Fibroblast of skin of right quadriceps (primary cell): ENCODE measurements around the gene ADCY5.

Source experiments
- DNase-seq: peaks from one replicate; pipeline ENCODE4 v3.0.0-alpha.2; 2013

ADCY5 gene

GRCh38 chr3:123296261-123296660, 152.6 kb downstream of the ADCY5 start:
- DNase-seq = no peak

GRCh38 chr3:123295901-123296250, 153.0 kb downstream of the ADCY5 start:
- DNase-seq = no peak

DNA sequence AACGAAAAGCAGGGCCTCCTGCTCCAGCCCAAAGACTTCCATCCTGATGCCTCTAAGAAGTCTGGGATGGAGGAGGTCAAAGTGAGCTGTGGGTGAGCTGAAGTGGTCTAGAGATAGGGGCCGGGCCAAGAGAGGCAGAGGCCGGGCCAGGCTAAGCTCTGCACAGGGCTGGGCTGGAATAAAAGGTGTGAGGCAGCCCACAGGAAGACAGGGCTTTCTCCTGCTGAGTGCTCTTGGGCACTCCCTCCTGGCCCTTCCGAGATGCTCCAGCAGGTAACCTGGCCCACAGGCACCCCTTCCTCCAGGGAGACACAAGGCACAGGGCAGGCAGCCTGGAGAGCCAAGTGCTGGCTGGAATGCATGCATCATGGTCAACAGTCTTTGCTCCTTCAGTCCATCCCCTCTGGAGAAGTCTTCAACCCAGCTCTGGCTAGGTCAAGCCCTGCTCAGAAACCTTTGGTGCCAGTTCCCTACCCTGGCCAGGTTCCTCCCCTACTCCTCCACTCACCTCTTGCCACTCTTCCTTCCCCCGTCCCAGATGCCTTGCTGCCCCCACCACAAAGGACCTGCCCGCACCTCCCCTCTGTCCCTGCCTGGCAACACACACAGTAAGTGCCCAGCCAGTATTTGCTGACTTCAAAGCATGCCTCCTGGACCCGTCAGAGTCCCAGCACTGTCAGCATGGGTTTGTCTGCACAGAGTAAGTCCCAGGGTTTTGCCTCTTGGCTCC, 153.6 kb downstream of the ADCY5 start:
- no peak for DNase-seq

DNA sequence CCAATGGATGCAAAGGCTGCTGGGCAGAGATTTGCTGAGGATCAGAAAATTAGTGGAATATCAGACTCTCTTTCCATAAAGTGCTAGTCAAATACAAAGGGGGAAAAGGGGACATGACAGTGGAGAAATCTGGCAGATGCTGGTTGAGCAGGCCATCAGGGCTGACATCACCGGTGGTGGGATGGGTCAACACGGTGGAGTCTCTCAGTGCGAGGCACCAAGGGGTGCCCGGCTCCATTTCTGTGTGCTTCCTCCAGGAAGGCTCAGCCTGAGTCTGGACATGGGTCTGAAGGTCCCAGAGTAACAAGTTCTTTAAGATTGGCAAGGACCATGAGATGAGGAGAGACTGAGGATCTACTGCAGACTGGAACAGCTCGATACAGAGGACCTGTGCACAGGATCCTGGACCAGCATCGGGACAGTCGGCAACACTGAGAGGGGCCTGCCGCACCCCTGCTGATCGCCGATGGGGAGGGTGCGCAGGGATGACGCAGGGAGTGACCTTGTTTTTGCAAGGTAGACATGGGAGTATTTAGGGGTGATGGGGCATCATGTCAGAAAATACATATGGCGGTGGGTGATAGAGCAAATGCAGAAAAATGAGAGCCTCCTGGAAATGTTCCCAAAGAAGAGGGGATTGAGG, 154.5 kb downstream of the ADCY5 start:
- no peak for DNase-seq

GRCh38 chr3:123292321-123293310, 156.3 kb downstream of the ADCY5 start:
- DNase-seq = no peak

DNA sequence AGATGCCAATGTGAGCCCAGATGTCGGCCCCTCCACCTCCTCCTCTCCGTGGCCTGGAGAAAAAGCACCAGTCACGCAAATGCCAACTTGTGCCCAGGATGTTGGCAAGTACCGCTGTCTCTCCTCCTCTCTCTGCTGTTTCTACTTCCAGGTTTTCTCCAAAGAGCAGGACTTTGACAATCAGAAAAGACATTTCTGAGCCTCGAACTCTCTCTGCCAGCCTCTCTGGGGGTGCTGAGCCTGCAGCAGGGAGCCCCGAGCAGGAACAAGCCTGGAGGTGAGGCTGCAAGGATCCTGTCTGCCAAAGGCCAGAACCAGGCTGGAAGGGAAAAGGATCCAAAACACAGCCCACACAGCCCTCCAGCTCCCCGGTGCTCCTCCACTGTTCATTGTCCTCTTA, 157.5 kb downstream of the ADCY5 start:
- no peak for DNase-seq

DNA sequence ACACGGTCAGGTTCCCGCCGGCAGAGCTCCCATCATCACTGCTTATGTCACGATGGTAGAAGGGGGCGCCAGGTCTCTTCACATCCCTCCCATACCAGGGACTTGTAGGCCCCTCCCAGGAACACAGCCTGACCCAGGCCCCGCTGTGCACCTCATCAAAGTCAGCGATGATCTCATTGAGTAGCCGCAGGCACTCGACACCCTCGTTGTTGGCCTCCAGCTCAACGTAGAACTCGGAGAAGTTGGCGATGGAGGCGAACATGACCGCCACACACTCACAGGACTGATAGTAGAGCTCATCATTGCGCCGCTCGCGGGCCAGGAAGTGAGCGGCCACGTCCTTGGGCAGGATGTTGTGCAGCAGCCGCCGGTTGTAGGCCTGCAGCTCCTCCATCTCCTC, 157.9 kb downstream of the ADCY5 start:
- DNase-seq = no peak

DNA sequence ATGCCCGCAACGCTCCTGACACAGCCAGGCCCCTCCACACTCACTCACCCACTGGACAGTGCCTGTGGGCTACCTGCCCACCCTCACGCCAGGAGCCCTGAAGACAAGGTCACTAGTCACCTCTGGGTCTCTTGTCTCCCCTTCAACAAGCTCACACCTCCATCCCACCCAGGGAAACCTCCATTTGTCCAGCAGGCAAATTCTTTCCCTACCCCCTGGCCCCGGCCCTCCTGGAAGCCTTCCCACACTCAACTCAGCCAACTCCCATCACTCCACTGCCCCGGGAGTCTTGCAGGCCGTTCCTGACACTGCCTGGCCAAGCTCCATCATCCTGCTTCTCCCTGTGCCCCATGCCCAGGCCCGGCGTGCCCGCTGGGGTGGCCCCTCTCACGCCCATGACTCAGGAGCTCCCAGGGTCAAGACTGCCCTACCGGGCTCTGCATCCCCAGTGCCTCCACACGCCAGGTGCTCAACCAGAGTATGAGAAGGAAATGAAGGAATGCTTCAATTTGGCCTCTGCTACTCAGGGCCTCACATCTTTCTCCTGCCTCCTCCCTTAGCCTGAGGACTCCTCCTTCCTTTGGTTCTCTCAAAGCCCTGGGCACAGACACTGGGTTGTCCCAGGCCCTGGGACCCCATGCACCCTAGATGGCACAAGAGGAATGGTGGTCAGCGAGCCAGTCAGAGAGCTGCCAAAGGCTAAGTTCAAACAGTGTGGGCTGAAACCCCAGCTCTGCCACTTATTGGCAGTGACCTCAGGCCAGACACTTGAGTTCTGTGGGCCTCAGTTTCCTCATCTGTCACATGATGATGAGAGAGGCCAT, 158.6 kb downstream of the ADCY5 start:
- no peak for DNase-seq

DNA sequence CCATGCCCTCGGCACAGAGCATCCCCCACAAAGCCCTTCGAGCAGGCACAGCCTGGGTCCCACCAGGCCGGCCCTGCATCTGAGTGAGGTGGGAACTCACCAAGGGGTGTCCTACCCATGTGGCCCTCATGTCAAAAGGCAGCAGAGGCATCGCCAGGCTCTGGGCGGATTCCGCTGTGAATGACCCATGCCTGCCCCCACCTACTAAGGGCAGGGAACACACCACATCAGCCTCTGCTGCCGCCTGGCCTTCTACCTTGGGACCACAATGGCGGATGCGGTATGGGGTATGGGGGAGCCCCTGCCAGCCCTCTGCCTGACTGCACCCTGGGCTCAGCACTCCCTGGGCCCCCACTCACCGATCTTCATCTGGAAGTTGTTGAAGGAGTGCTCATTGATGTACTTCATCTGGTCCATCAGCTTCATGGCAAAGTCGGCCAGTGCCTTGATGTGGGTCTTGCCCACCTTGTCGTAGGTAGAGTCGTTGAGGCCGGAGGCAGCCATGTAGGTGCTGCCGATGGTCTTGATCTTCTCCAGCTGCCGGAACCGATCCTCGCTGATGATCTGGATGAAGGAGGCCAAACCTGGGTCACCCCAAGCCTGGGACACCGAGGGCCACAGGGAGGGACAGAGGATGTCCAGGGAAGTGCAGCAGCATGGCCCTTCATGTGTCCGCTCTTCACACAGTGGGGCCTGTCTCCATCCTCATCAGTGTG, 159.3 kb downstream of the ADCY5 start:
- DNase-seq = no peak

- DNase-seq = no peak
Observed at GRCh38 chr3:123287962-123288302, 161.0 kb downstream of the ADCY5 start.

DNA sequence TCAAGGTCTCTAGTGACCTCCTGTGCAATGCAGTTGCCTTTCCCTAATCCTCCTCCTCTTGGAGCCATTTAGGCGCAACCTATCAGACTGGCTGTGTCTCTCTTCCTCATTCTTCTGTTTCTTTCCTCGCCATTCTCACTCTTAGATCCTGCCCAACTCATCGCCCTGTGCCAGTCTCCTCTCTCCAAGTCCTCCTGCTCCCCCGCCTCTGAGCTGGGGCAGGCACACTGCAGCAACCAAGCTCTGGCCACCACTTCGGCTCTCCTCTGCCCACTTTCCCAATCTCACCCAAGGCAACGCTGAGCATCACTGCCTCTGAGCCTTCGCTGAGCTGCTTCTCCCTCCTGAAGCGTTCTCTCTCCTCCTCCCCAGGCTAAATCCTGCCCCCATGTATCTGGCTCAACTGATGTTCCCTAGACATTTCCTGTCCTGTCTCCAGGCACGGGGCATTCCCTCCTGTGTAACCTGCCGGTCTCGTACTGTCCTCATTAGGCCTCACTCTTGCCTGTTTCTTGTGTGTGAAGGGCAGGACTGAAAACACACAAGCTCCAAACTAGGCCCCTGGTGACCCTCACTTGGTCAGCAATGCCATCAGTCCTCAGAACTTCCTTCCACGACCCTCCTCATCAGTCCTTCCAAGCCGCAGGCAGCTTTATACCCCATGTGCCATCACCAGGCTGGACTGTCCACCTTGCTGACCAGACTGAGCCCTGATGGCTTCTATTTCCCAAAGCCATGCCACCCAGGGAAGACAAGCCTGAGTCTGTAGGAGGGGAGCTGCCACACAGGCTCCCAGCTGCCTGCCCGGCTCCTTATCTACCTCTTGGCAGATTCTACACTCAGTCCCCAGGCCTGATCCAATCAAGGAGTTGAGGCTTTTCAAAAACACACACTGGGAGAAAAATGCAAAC, 161.6 kb downstream of the ADCY5 start:
- DNase-seq = no peak

- DNase-seq = peak; percentile 60
Observed at GRCh38 chr3:123286308-123287023, 162.4 kb downstream of the ADCY5 start.

GRCh38 chr3:123285931-123286307, 163.0 kb downstream of the ADCY5 start:
- DNase-seq = no peak

DNA sequence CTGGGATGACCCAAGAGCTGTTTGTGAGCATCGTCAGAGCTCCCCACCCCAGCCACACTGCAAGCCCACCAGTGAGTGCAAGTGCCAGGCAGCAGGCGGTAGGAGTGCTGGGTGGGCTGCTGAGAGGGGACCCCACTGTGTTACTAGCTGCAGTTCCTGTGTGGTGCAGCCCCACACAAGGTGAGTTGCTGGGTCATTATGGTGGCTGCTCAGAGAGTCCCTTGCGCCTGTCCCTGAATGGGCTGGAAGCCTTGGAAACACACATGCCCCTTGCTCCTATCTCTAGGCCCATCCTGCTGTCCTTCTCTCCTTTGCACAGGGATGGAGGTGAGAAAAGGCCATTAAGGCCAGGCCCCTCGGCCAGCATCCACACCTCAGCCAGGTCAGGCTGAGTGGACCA, 163.4 kb downstream of the ADCY5 start:
- no peak for DNase-seq

DNA sequence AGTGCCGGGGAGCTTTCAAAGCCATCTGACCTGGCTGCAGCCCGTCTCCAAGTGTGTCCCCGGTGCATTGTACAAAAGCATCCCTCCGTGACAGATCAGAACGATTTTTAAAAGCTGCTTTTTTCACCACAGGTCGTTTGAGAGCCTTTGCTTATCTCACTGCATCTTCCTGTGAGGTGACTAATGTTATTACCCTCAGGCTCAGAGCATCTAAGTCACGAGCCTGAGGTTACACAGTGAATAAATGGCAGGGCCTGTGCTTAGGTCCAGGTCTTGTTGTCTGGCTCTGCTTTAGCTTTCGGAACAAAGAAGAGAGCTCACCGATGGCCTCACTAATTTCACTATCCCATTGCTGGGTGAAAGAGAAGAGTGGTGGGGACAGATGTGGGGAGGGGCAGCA, 163.8 kb downstream of the ADCY5 start:
- DNase-seq = no peak

DNA sequence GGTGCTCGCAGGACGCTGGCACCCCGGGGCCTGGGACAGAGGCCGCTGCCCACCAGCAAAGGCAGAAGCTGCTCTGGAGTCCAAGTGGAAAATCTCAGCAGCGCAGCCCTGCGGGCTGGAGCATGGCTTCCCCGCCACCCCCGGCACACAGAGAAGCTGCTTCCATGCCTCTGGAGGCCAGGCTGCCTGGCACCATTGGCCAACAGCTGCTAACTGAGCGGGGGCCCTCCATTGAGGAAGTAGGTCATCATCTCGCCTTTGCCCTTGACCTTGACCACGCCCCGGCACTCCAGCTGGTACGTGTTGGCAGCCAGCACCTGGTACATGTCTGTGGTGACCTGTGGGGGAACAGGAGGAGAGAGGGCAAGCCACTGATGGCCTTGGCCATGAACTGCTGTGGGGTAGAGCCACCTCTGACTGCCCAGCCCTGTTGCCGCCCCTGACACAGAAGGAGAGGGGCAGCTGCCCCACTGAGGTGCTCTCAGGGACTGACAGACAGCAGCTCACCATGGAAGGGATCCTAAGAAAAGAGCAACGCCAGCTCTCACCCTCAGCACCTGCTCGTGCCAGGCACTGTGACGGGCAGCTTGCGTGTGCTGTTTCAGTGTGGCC, 164.4 kb downstream of the ADCY5 start:
- DNase-seq = no peak

- DNase-seq = no peak
Observed at GRCh38 chr3:123283657-123284398, 165.1 kb downstream of the ADCY5 start.

- no peak for DNase-seq
Observed at GRCh38 chr3:123283074-123283473, 165.8 kb downstream of the ADCY5 start.

- no peak for DNase-seq
Observed at GRCh38 chr3:123282461-123282860, 166.4 kb downstream of the ADCY5 start.
